ENCODE results near the gene NEXN.

Gene NEXN

GRCh38 chr1:77927414-77927813 lies 39.0 kb downstream of the NEXN start:
- no peaks in the 10 kb centered on the region for H3K9me3 ChIP-seq (ENCODE audit: control insufficient read depth, insufficient read depth, low read length)
- no peaks in the 10 kb centered on the region for H3K36me3 ChIP-seq (ENCODE audit: insufficient read depth, low read length)
- H3K4me1 ChIP-seq (ENCODE audit: insufficient read depth, low read length), result no peaks in the 10 kb centered on the region
- H3K9ac ChIP-seq (ENCODE audit: low read depth, low read length), result no peak overlapping the region

DNA sequence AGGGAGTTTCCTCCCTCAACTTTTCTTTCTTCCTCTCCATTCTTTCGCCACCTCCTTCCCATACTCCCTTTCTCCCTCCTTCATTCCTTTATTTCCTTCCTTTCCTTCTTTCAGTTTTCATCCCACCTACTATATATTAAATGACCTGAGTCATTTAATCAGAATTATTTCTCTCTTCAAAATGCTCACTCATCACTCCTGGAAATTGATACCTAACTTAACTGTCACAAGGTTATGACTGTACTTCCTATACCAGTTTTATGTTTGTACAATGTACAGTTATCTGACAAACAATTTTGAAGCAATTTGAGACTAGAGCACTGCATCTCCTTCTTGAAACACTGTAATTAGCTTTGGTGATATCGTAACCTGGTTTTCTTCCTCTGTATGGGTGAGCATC lies 41.4 kb downstream of the NEXN start:
- Histone ChIP-seq H3K4me1 (ENCODE audit: insufficient read depth, low read length) (no peaks in the 10 kb centered on the region), H3K9me3 (ENCODE audit: control insufficient read depth, insufficient read depth, low read length) (no peaks in the 10 kb centered on the region), H3K9ac (ENCODE audit: low read depth, low read length) (no peak overlapping the region), H3K36me3 (ENCODE audit: insufficient read depth, low read length) (no peaks in the 10 kb centered on the region)

DNA sequence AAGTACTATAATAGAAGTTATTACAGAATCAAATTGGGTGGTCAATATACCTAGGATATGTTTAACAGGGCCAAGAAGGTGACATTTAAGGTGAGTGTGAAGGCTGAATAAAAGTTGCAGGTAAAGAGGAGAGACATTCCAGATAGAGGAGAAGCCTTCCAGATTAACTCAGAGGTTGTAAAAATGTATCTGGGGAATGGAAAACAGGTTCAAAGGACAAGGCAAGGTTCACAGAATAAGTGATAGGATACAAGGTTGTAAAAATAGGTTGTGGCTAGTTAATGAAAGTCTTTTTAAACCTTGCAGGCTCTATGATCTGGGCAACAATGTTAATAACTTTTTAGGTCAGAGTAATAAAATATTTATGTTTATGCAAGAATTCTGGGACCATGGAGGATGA lies 50.2 kb downstream of the NEXN start:
- H3K36me3 ChIP-seq (ENCODE audit: insufficient read depth, low read length), result peaks cover 3% of the 10 kb centered on the region; the same call in 1 of the 2 replicates
- no peaks in the 10 kb centered on the region for H3K9me3 ChIP-seq (ENCODE audit: control insufficient read depth, insufficient read depth, low read length)
- no peak overlapping the region for H3K9ac ChIP-seq (ENCODE audit: low read depth, low read length)
- no peaks in the 10 kb centered on the region for H3K4me1 ChIP-seq (ENCODE audit: insufficient read depth, low read length)

- H3K36me3 ChIP-seq (ENCODE audit: insufficient read depth, low read length), result peaks cover 7% of the 10 kb centered on the region; the same call in 1 of the 2 replicates
- no peak overlapping the region for H3K9ac ChIP-seq (ENCODE audit: low read depth, low read length)
Measured at GRCh38 chr1:77940921-77941570, 52.6 kb downstream of the NEXN start.

DNA sequence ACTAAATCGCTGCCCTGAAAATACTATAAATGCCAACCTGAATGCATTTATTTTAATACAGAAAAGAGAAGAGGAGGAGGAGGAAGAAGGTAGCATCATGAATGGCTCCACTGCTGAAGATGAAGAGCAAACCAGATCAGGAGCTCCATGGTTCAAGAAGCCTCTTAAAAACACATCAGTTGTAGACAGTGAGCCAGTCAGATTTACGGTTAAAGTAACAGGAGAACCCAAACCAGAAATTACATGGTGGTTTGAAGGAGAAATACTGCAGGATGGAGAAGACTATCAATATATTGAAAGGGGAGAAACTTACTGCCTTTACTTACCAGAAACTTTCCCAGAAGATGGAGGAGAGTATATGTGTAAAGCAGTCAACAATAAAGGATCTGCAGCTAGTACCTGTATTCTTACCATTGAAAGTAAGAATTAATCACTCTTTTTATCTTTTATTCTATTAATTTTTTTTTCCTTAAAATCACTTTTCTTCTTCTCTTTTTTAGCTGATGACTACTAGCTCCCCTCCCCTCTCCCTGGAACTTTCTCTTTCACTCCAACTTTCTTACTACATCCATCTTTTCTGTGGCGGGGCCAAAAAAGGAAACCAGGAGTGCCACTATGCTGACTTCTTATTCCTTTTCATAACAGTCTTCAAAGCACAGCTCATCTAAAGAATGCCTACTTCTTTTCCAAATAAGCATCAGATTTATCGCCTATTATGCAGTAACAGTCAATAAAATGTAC lies 54.1 kb downstream of the NEXN start:
- peaks cover 10% of the 10 kb centered on the region for H3K36me3 ChIP-seq (ENCODE audit: insufficient read depth, low read length)
- H3K9ac ChIP-seq (ENCODE audit: low read depth, low read length), result no peak overlapping the region
- no peaks in the 10 kb centered on the region for H3K9me3 ChIP-seq (ENCODE audit: control insufficient read depth, insufficient read depth, low read length)
- H3K4me1 ChIP-seq (ENCODE audit: insufficient read depth, low read length), result no peaks in the 10 kb centered on the region

More at GRCh38 chr1:77940921-77941570, 52.6 kb downstream of the NEXN start:
- Histone ChIP-seq H3K4me1 (ENCODE audit: insufficient read depth, low read length) (no peaks in the 10 kb centered on the region), H3K9me3 (ENCODE audit: control insufficient read depth, insufficient read depth, low read length) (no peaks in the 10 kb centered on the region)

DNA sequence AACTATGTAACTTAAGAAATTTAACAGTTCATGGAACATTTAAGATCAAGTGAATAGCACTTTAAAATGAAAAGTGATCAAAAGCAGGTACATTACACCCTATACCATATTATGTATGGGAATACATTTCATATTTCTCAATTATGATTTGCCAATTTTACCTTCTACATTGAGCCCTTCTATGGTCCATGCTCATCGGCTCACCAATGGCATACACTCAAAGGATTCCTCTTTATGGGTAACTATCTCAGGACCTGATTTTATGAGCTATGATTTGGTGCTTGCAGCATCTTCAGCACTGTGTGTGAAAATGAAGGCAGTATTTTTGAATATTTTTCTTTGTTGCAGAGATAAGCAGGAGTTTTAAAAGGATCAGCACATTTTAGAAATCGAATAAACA lies 56.9 kb downstream of the NEXN start:
- Histone ChIP-seq H3K36me3 (ENCODE audit: insufficient read depth, low read length) (peaks cover 10% of the 10 kb centered on the region), H3K9me3 (ENCODE audit: control insufficient read depth, insufficient read depth, low read length) (no peaks in the 10 kb centered on the region), H3K4me1 (ENCODE audit: insufficient read depth, low read length) (no peaks in the 10 kb centered on the region), H3K9ac (ENCODE audit: low read depth, low read length) (no peak overlapping the region)

- Histone ChIP-seq H3K36me3 (ENCODE audit: insufficient read depth, low read length) (peaks cover 17% of the 10 kb centered on the region), H3K4me1 (ENCODE audit: insufficient read depth, low read length) (no peaks in the 10 kb centered on the region), H3K9ac (ENCODE audit: low read depth, low read length) (no peak overlapping the region), H3K9me3 (ENCODE audit: control insufficient read depth, insufficient read depth, low read length) (no peaks in the 10 kb centered on the region)
Measured at GRCh38 chr1:77948841-77949424, 60.5 kb downstream of the NEXN start.

- H3K9me3 ChIP-seq (ENCODE audit: control insufficient read depth, insufficient read depth, low read length), result no peaks in the 10 kb centered on the region
- H3K4me1 ChIP-seq (ENCODE audit: insufficient read depth, low read length), result no peaks in the 10 kb centered on the region
- H3K36me3 ChIP-seq (ENCODE audit: insufficient read depth, low read length), result peaks cover 30% of the 10 kb centered on the region
- no peak overlapping the region for H3K9ac ChIP-seq (ENCODE audit: low read depth, low read length)
Measured at GRCh38 chr1:77950873-77951272, 62.4 kb downstream of the NEXN start.

DNA sequence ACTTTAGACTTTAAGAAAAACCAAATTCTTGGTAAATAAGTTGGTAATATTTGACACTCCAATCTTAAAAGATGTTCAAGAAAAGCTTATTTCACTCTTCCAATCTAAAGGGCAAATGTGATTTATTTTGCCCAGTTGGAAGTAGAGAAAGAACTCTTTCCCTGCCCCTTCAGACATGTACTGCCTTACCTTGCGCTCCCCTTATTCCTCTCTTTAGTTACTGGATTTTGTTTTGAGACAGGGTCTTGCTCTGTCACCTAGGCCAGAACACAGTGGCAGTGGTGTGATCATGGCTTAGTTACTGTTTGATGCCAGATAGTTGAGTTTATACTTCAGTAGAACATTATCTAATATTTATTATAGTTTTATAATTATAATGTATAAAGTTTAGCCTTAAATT lies 62.9 kb downstream of the NEXN start:
- Histone ChIP-seq H3K9ac (ENCODE audit: low read depth, low read length) (no peak overlapping the region), H3K4me1 (ENCODE audit: insufficient read depth, low read length) (no peaks in the 10 kb centered on the region), H3K36me3 (ENCODE audit: insufficient read depth, low read length) (peaks cover 31% of the 10 kb centered on the region), H3K9me3 (ENCODE audit: control insufficient read depth, insufficient read depth, low read length) (no peaks in the 10 kb centered on the region)

GRCh38 chr1:77953907-77954306 lies 65.5 kb downstream of the NEXN start:
- Histone ChIP-seq H3K9ac (ENCODE audit: low read depth, low read length) (no peak overlapping the region), H3K4me1 (ENCODE audit: insufficient read depth, low read length) (no peaks in the 10 kb centered on the region), H3K9me3 (ENCODE audit: control insufficient read depth, insufficient read depth, low read length) (no peaks in the 10 kb centered on the region), H3K36me3 (ENCODE audit: insufficient read depth, low read length) (peaks cover 44% of the 10 kb centered on the region)

DNA sequence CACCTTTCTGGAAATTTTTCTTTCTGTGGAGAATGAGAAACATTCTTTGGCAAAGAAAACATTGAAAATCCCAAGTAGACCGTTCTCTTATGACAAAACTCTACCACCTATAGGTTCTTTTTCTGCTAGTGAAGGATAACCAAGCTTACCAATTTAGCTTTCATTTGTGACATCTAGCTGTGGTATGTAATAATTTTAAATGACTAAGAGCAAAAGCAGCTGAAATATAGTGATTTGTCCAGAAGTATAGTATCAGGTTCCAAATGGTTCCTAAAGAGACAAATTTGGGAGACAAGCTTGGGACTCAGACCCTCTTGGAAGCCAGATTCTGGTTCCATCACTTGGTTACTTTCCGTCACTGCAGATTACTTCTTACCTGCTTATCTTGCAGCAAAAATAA lies 66.1 kb downstream of the NEXN start:
- H3K36me3 ChIP-seq (ENCODE audit: insufficient read depth, low read length), result peaks cover 49% of the 10 kb centered on the region
- no peaks in the 10 kb centered on the region for H3K4me1 ChIP-seq (ENCODE audit: insufficient read depth, low read length)
- no peak overlapping the region for H3K9ac ChIP-seq (ENCODE audit: low read depth, low read length)
- H3K9me3 ChIP-seq (ENCODE audit: control insufficient read depth, insufficient read depth, low read length), result no peaks in the 10 kb centered on the region

- no peak overlapping the region for H3K9ac ChIP-seq (ENCODE audit: low read depth, low read length)
- no peaks in the 10 kb centered on the region for H3K9me3 ChIP-seq (ENCODE audit: control insufficient read depth, insufficient read depth, low read length)
- H3K4me1 ChIP-seq (ENCODE audit: insufficient read depth, low read length), result no peaks in the 10 kb centered on the region
- H3K36me3 ChIP-seq (ENCODE audit: insufficient read depth, low read length), result peaks cover 59% of the 10 kb centered on the region
Measured at GRCh38 chr1:77955709-77956108, 67.3 kb downstream of the NEXN start.

GRCh38 chr1:77956464-77956863 lies 68.0 kb downstream of the NEXN start:
- Histone ChIP-seq H3K36me3 (ENCODE audit: insufficient read depth, low read length) (peaks cover 61% of the 10 kb centered on the region), H3K9ac (ENCODE audit: low read depth, low read length) (no peak overlapping the region), H3K9me3 (ENCODE audit: control insufficient read depth, insufficient read depth, low read length) (no peaks in the 10 kb centered on the region), H3K4me1 (ENCODE audit: insufficient read depth, low read length) (no peaks in the 10 kb centered on the region)

DNA sequence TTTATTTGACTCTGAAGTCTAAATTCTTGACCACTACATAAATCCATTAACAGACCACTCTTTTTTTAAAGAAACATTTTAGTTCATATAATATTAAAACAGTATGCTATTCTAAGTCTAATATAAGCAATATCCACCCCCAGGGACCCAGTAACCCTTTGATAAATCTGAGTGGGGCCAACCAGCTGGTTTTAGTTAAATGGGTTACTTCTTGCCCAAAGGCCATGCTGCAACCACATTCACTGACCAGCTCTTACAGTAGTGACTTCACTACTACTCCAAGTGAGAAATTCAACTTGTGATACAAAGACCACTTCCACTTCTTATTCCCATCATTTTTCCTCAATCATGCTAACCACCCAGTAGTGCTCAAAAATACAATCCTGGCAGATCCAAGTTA lies 70.0 kb downstream of the NEXN start:
- Histone ChIP-seq H3K36me3 (ENCODE audit: insufficient read depth, low read length) (peaks cover 69% of the 10 kb centered on the region), H3K4me1 (ENCODE audit: insufficient read depth, low read length) (no peaks in the 10 kb centered on the region), H3K9me3 (ENCODE audit: control insufficient read depth, insufficient read depth, low read length) (no peaks in the 10 kb centered on the region), H3K9ac (ENCODE audit: low read depth, low read length) (no peak overlapping the region)

- Histone ChIP-seq H3K4me1 (ENCODE audit: insufficient read depth, low read length) (no peaks in the 10 kb centered on the region), H3K9me3 (ENCODE audit: control insufficient read depth, insufficient read depth, low read length) (no peaks in the 10 kb centered on the region), H3K9ac (ENCODE audit: low read depth, low read length) (no peak overlapping the region), H3K36me3 (ENCODE audit: insufficient read depth, low read length) (peaks cover 70% of the 10 kb centered on the region)
Measured at GRCh38 chr1:77958850-77959249, 70.4 kb downstream of the NEXN start.
